NCI-H1417 (cell line): ENCODE data around the gene TNN.

Experiments used
- DNase-seq, 3 experiments: peaks; one replicate each; lab custom pipeline; 2025; lab: John Stamatoyannopoulos, UW

The TNN gene

GRCh38 chr1:175178056-175178455, 110.4 kb downstream of the TNN start:
- DNase-seq, result peak in 1 of 3 experiments; percentile 21

- no peak for DNase-seq
Measured at GRCh38 chr1:175178456-175178855, 110.8 kb downstream of the TNN start.

GRCh38 chr1:175179837-175180590, 112.4 kb downstream of the TNN start:
- DNase-seq, result no peak

- DNase-seq, result no peak
Measured at GRCh38 chr1:175182201-175182746, 114.6 kb downstream of the TNN start.

GRCh38 chr1:175183586-175183985, 116.0 kb downstream of the TNN start:
- DNase-seq, result no peak

- DNase-seq, result no peak
Measured at GRCh38 chr1:175185903-175186302, 118.3 kb downstream of the TNN start.

GRCh38 chr1:175186433-175187160, 119.0 kb downstream of the TNN start:
- DNase-seq, result no peak

GRCh38 chr1:175188936-175189335, 121.3 kb downstream of the TNN start:
- DNase-seq, result no peak

GRCh38 chr1:175191659-175192058, 124.0 kb downstream of the TNN start:
- peak in 1 of 3 experiments; percentile 74 for DNase-seq

- DNase-seq, result peak; percentile 59 to 80 (median 75)
Measured at GRCh38 chr1:175192111-175192629, 124.5 kb downstream of the TNN start.

- peak; percentile 59 to 68 (median 65) for DNase-seq
Measured at GRCh38 chr1:175192630-175193526, 125.2 kb downstream of the TNN start, which contains the start of gene KIAA0040. TSS of gene KIAA0040 (minus strand) at chr1:175192776. CDS start at chr1:175161013, 31,763 bp downstream.

GRCh38 chr1:175193527-175193910, 125.9 kb downstream of the TNN start:
- DNase-seq, result no peak

GRCh38 chr1:175195281-175195680, 127.6 kb downstream of the TNN start:
- no peak for DNase-seq

GRCh38 chr1:175195798-175196197, 128.2 kb downstream of the TNN start:
- DNase-seq, result no peak

- peak in 1 of 3 experiments; percentile 15 for DNase-seq
Measured at GRCh38 chr1:175197531-175197930, 129.9 kb downstream of the TNN start.
